IPS DF 4.7 (cell line): ENCODE measurements around the gene STAC2.

ENCODE experiments used
- DNase-seq: peaks from one replicate; pipeline ENCODE4 v3.0.0-alpha.2; 2013; ENCODE audit warnings: low spot score; ENCODE audit errors: extremely low read depth

The STAC2 gene

GRCh38 chr17:39231591-39232551, 6.1 kb upstream of the STAC2 start:
- no peak for DNase-seq

GRCh38 chr17:39231091-39231561, 5.4 kb upstream of the STAC2 start:
- DNase-seq = no peak

- DNase-seq = no peak
These were observed 4.6 kb upstream of the STAC2 start for GRCh38 chr17:39230361-39230760.

GRCh38 chr17:39229274-39229913, 3.6 kb upstream of the STAC2 start:
- DNase-seq = no peak

- no peak for DNase-seq
These were observed 1.7 kb upstream of the STAC2 start for GRCh38 chr17:39227364-39227919.

- DNase-seq = no peak
These were observed 376 bp upstream of the STAC2 start for GRCh38 chr17:39225959-39226683.

GRCh38 chr17:39224778-39225307, 902 bp downstream of the STAC2 start:
- DNase-seq = no peak

- DNase-seq = no peak
These were observed 1.6 kb downstream of the STAC2 start for GRCh38 chr17:39223907-39224777.

- DNase-seq = no peak
These were observed 2.6 kb downstream of the STAC2 start for GRCh38 chr17:39222866-39223834.

GRCh38 chr17:39222151-39222550, 3.6 kb downstream of the STAC2 start:
- DNase-seq = no peak

- DNase-seq = no peak
These were observed 4.2 kb downstream of the STAC2 start for GRCh38 chr17:39221572-39221971.

GRCh38 chr17:39219647-39220154, 6.0 kb downstream of the STAC2 start:
- no peak for DNase-seq

- DNase-seq = no peak
These were observed 6.8 kb downstream of the STAC2 start for GRCh38 chr17:39218906-39219305.

GRCh38 chr17:39217734-39218369, 7.9 kb downstream of the STAC2 start:
- no peak for DNase-seq

GRCh38 chr17:39213852-39214251, 11.9 kb downstream of the STAC2 start:
- DNase-seq = no peak

GRCh38 chr17:39212841-39213480, 12.8 kb downstream of the STAC2 start:
- no peak for DNase-seq

- no peak for DNase-seq
These were observed 13.4 kb downstream of the STAC2 start for GRCh38 chr17:39212195-39212810.

- no peak for DNase-seq
These were observed 15.7 kb downstream of the STAC2 start for GRCh38 chr17:39210093-39210434.
